DMS153 (cell line): ENCODE data around the gene SLC11A1.

Experiments used
- DNase-seq: peaks from one replicate; lab custom pipeline; 2025; lab: John Stamatoyannopoulos, UW

Gene SLC11A1

GRCh38 chr2:218405086-218405745, 23.1 kb downstream of the SLC11A1 start:
- DNase-seq = no peak

GRCh38 chr2:218405746-218406208, 23.7 kb downstream of the SLC11A1 start:
- no peak for DNase-seq

GRCh38 chr2:218406209-218406948, 24.3 kb downstream of the SLC11A1 start:
- peak; percentile 90 for DNase-seq

- DNase-seq = peak; percentile 42
Measured at GRCh38 chr2:218406949-218407618, 25.0 kb downstream of the SLC11A1 start.

- DNase-seq = no peak
Measured at GRCh38 chr2:218407717-218408116, 25.6 kb downstream of the SLC11A1 start.

- no peak for DNase-seq
Measured at GRCh38 chr2:218418321-218418716, 36.2 kb downstream of the SLC11A1 start.

GRCh38 chr2:218418717-218419458, 36.8 kb downstream of the SLC11A1 start, which contains the start of gene VIL1:
Gene VIL1, plus strand, starts transcription at chr2:218419123. Its CDS starts 4,656 bp downstream, at chr2:218423779.
- peak; percentile 62 for DNase-seq

GRCh38 chr2:218419630-218420216, 37.6 kb downstream of the SLC11A1 start:
- DNase-seq = no peak

- DNase-seq = no peak
Measured at GRCh38 chr2:218421027-218421426, 39.0 kb downstream of the SLC11A1 start.

GRCh38 chr2:218422403-218423086, 40.5 kb downstream of the SLC11A1 start:
- no peak for DNase-seq

GRCh38 chr2:218423584-218423983, 41.5 kb downstream of the SLC11A1 start:
- DNase-seq = no peak

- DNase-seq = no peak
Measured at GRCh38 chr2:218425531-218425930, 43.5 kb downstream of the SLC11A1 start.

- DNase-seq = no peak
Measured at GRCh38 chr2:218427741-218428140, 45.7 kb downstream of the SLC11A1 start.

- no peak for DNase-seq
Measured at GRCh38 chr2:218428846-218429558, 46.9 kb downstream of the SLC11A1 start.

GRCh38 chr2:218429911-218430692, 48.0 kb downstream of the SLC11A1 start:
- no peak for DNase-seq

- DNase-seq = no peak
Measured at GRCh38 chr2:218430721-218431120, 48.6 kb downstream of the SLC11A1 start.

- DNase-seq = no peak
Measured at GRCh38 chr2:218431878-218432277, 49.8 kb downstream of the SLC11A1 start.

GRCh38 chr2:218432676-218433365, 50.7 kb downstream of the SLC11A1 start:
- DNase-seq = no peak

- no peak for DNase-seq
Measured at GRCh38 chr2:218434456-218434855, 52.4 kb downstream of the SLC11A1 start.
